ENCODE results near the gene EFCAB5. TPM values are rescaled to one million over a fixed set of nuclear protein-coding genes. Genes with fewer than 3 reads are reported as not detected.

The EFCAB5 gene
- total and polyA plus RNA-seq, 2 of the 13 experiments (the other 11 are each of a cell fraction or from before 2014, with no cell fraction given), result 0.15 TPM; not detected in 1

DNA sequence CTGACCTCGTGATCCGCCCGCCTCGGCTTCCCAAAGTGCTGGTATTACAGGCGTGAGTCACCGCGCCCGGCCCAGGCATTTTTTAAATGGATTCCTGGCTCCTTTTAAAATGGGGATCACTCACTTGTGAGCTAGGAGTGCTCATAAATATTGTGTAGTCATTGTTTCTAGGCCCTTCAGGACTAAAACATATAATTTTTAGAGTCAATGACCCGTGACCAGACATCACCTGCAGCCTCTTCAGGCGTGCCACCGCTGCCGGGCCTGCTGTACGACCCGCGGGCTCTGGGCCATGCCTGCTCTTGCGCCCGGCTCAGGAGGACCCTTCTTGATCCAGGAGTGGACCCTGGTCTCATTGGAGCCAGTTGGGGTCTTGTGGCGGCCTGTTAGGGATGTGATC lies 30.8 kb downstream of the EFCAB5 start:
- POLR2A ChIA-PET, result no interaction called here
- no peak overlapping the region for H3K4me2 ChIP-seq (ENCODE audit: low read depth, low read length)
- DNase-seq (ENCODE audit: low spot score) (no peak), ATAC-seq (no peak), FAIRE-seq (no peak)
- H3K4me3 ChIP-seq (replicated peaks in 1 of 3; ENCODE audit: insufficient read depth in 1 of 3, low read depth in 2 of 3, low read length in 3 of 3), result no peak overlapping the region
- WGBS (ENCODE audit: low lambda C conversion rate), result 81% methylated on average over 15 of the region's 18 CpGs
- in situ Hi-C loops (cut with HindIII; ENCODE audit: extremely low pct_ligation_motif_present, low pct_unique_long_range_greater_than_20kb), result no loop called here
- H4K20me1 ChIP-seq (ENCODE audit: insufficient read depth, low read length), result no peaks in the 10 kb centered on the region
- H3K9me3 ChIP-seq (ENCODE audit: low read length), result no peaks in the 10 kb centered on the region
- no peak overlapping the region for H2AFZ ChIP-seq (ENCODE audit: low read length)
- no peak overlapping the region for H3K27ac ChIP-seq (ENCODE audit: extremely low read length, insufficient read depth, low read length)
- no peak overlapping the region for H3K9ac ChIP-seq (ENCODE audit: insufficient read depth, low read depth, low read length)
- H3K79me2 ChIP-seq (ENCODE audit: insufficient read depth, low read length), result no peaks in the 10 kb centered on the region
- BruUV-seq (replicated peaks), result no TSS peak
- intact Hi-C loops (cut with micrococcal nuclease; ENCODE audit: unreplicated experiment), result no loop called here
- H3K27me3 ChIP-seq (ENCODE audit: control insufficient read depth in 1 of 2, insufficient read depth in 2 of 2, low read length in 2 of 2), result no peaks in the 10 kb centered on the region
- H3K4me1 ChIP-seq (ENCODE audit: insufficient read depth, low read length), result no peaks in the 10 kb centered on the region
- CTCF ChIA-PET (ENCODE audit: low intra/inter-chr PET ratio, low total read pairs), result no interaction called here
- H3K36me3 ChIP-seq (replicated peaks in 1 of 2; ENCODE audit: control insufficient read depth in 1 of 2, insufficient read depth in 2 of 2, low read length in 2 of 2), result no peaks in the 10 kb centered on the region
- TF ChIP-seq, protein P1, sequence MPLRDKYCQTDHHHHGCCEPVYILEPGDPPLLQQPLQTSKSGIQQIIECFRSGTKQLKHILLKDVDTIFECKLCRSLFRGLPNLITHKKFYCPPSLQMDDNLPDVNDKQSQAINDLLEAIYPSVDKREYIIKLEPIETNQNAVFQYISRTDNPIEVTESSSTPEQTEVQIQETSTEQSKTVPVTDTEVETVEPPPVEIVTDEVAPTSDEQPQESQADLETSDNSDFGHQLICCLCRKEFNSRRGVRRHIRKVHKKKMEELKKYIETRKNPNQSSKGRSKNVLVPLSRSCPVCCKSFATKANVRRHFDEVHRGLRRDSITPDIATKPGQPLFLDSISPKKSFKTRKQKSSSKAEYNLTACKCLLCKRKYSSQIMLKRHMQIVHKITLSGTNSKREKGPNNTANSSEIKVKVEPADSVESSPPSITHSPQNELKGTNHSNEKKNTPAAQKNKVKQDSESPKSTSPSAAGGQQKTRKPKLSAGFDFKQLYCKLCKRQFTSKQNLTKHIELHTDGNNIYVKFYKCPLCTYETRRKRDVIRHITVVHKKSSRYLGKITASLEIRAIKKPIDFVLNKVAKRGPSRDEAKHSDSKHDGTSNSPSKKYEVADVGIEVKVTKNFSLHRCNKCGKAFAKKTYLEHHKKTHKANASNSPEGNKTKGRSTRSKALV (CRISPR knock-in tag; IDR thresholded peaks at IDR 0.05), result no peak
- no peak for TF ChIP-seq TEAD3 (CRISPR knock-in tag; optimal IDR thresholded peaks at IDR 0.05; ENCODE audit: borderline replicate concordance)
- TF ChIP-seq ARNT (IDR thresholded peaks at IDR 0.05), result no peak
- TF ChIP-seq, protein P2, sequence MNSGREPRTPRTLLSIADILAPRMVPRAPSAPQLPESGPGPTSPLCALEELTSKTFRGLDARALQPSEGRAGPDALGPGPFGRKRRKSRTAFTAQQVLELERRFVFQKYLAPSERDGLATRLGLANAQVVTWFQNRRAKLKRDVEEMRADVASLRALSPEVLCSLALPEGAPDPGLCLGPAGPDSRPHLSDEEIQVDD (CRISPR knock-in tag; IDR thresholded peaks at IDR 0.05; ENCODE audit: borderline replicate concordance), result no peak
- TF ChIP-seq, protein P3, sequence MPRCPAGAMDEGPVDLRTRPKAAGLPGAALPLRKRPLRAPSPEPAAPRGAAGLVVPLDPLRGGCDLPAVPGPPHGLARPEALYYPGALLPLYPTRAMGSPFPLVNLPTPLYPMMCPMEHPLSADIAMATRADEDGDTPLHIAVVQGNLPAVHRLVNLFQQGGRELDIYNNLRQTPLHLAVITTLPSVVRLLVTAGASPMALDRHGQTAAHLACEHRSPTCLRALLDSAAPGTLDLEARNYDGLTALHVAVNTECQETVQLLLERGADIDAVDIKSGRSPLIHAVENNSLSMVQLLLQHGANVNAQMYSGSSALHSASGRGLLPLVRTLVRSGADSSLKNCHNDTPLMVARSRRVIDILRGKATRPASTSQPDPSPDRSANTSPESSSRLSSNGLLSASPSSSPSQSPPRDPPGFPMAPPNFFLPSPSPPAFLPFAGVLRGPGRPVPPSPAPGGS (CRISPR knock-in tag; IDR thresholded peaks at IDR 0.05), result no peak
- TF ChIP-seq, protein P4, sequence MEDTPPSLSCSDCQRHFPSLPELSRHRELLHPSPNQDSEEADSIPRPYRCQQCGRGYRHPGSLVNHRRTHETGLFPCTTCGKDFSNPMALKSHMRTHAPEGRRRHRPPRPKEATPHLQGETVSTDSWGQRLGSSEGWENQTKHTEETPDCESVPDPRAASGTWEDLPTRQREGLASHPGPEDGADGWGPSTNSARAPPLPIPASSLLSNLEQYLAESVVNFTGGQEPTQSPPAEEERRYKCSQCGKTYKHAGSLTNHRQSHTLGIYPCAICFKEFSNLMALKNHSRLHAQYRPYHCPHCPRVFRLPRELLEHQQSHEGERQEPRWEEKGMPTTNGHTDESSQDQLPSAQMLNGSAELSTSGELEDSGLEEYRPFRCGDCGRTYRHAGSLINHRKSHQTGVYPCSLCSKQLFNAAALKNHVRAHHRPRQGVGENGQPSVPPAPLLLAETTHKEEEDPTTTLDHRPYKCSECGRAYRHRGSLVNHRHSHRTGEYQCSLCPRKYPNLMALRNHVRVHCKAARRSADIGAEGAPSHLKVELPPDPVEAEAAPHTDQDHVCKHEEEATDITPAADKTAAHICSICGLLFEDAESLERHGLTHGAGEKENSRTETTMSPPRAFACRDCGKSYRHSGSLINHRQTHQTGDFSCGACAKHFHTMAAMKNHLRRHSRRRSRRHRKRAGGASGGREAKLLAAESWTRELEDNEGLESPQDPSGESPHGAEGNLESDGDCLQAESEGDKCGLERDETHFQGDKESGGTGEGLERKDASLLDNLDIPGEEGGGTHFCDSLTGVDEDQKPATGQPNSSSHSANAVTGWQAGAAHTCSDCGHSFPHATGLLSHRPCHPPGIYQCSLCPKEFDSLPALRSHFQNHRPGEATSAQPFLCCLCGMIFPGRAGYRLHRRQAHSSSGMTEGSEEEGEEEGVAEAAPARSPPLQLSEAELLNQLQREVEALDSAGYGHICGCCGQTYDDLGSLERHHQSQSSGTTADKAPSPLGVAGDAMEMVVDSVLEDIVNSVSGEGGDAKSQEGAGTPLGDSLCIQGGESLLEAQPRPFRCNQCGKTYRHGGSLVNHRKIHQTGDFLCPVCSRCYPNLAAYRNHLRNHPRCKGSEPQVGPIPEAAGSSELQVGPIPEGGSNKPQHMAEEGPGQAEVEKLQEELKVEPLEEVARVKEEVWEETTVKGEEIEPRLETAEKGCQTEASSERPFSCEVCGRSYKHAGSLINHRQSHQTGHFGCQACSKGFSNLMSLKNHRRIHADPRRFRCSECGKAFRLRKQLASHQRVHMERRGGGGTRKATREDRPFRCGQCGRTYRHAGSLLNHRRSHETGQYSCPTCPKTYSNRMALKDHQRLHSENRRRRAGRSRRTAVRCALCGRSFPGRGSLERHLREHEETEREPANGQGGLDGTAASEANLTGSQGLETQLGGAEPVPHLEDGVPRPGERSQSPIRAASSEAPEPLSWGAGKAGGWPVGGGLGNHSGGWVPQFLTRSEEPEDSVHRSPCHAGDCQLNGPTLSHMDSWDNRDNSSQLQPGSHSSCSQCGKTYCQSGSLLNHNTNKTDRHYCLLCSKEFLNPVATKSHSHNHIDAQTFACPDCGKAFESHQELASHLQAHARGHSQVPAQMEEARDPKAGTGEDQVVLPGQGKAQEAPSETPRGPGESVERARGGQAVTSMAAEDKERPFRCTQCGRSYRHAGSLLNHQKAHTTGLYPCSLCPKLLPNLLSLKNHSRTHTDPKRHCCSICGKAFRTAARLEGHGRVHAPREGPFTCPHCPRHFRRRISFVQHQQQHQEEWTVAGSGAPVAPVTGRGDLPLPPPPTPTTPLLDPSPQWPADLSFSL (CRISPR knock-in tag; IDR thresholded peaks at IDR 0.05), result no peak
- no peak for TF ChIP-seq ZNF780A (CRISPR knock-in tag; IDR thresholded peaks at IDR 0.05)
- TF ChIP-seq ZNF660 (CRISPR knock-in tag; IDR thresholded peaks at IDR 0.05; ENCODE audit: borderline replicate concordance, low read depth), result no peak
- no peak for TF ChIP-seq RXRA (CRISPR knock-in tag; IDR thresholded peaks at IDR 0.05)
- no peak for TF ChIP-seq ZNF136 (CRISPR knock-in tag; IDR thresholded peaks at IDR 0.05; ENCODE audit: low read depth)
- TF ChIP-seq HIVEP1 (CRISPR knock-in tag; IDR thresholded peaks at IDR 0.05), result no peak
- TF ChIP-seq ETV6 (CRISPR knock-in tag; conservative IDR thresholded peaks at IDR 0.05), result no peak
- no peak for TF ChIP-seq SNAPC2 (CRISPR knock-in tag; IDR thresholded peaks at IDR 0.05)
- no peak for TF ChIP-seq CREM (IDR thresholded peaks at IDR 0.05)
- TF ChIP-seq CREM (CRISPR knock-in tag; IDR thresholded peaks at IDR 0.05), result no peak
- TF ChIP-seq, protein P5, sequence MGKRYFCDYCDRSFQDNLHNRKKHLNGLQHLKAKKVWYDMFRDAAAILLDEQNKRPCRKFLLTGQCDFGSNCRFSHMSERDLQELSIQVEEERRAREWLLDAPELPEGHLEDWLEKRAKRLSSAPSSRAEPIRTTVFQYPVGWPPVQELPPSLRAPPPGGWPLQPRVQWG (CRISPR knock-in tag; IDR thresholded peaks at IDR 0.05; ENCODE audit: borderline replicate concordance, low read depth), result no peak
